GM19193 (cell line): Measurements from ENCODE around the gene NFIA.

Experiments
- POLR2A ChIP-seq: IDR thresholded peaks from 4 replicates; pipeline ENCODE4 v1.6.1; 2011; ENCODE audit not compliant: insufficient read depth, insufficient read length; ENCODE audit errors: extremely low read depth

The NFIA gene

GRCh38 chr1:61247881-61248752, 165.8 kb downstream of the NFIA start:
- TF ChIP-seq POLR2A, result no peak

GRCh38 chr1:61250933-61251332, 168.6 kb downstream of the NFIA start:
- TF ChIP-seq POLR2A, result no peak

GRCh38 chr1:61253059-61253735, 170.8 kb downstream of the NFIA start:
- no peak for TF ChIP-seq POLR2A

GRCh38 chr1:61253912-61254633, 171.7 kb downstream of the NFIA start:
- no peak for TF ChIP-seq POLR2A

- no peak for TF ChIP-seq POLR2A
Measured at GRCh38 chr1:61254634-61255357, 172.4 kb downstream of the NFIA start.

- TF ChIP-seq POLR2A, result no peak
Measured at GRCh38 chr1:61255358-61255703, 173.0 kb downstream of the NFIA start.

GRCh38 chr1:61259379-61260148, 177.2 kb downstream of the NFIA start:
- TF ChIP-seq POLR2A, result no peak

GRCh38 chr1:61260171-61260570, 177.8 kb downstream of the NFIA start:
- no peak for TF ChIP-seq POLR2A

- no peak for TF ChIP-seq POLR2A
Measured at GRCh38 chr1:61261595-61261994, 179.2 kb downstream of the NFIA start.

GRCh38 chr1:61263905-61264824, 181.8 kb downstream of the NFIA start:
- no peak for TF ChIP-seq POLR2A

- no peak for TF ChIP-seq POLR2A
Measured at GRCh38 chr1:61264825-61265242, 182.5 kb downstream of the NFIA start.

GRCh38 chr1:61265665-61266064, 183.3 kb downstream of the NFIA start:
- TF ChIP-seq POLR2A, result no peak

- no peak for TF ChIP-seq POLR2A
Measured at GRCh38 chr1:61266738-61267137, 184.4 kb downstream of the NFIA start.

GRCh38 chr1:61268546-61269240, 186.3 kb downstream of the NFIA start:
- no peak for TF ChIP-seq POLR2A
